ENCODE measurements around the gene NR2E3. TPM values are rescaled to one million over a fixed set of nuclear protein-coding genes. Genes with fewer than 3 reads are reported as not detected.

Gene NR2E3
- total RNA-seq: not detected in 2 replicates

DNA sequence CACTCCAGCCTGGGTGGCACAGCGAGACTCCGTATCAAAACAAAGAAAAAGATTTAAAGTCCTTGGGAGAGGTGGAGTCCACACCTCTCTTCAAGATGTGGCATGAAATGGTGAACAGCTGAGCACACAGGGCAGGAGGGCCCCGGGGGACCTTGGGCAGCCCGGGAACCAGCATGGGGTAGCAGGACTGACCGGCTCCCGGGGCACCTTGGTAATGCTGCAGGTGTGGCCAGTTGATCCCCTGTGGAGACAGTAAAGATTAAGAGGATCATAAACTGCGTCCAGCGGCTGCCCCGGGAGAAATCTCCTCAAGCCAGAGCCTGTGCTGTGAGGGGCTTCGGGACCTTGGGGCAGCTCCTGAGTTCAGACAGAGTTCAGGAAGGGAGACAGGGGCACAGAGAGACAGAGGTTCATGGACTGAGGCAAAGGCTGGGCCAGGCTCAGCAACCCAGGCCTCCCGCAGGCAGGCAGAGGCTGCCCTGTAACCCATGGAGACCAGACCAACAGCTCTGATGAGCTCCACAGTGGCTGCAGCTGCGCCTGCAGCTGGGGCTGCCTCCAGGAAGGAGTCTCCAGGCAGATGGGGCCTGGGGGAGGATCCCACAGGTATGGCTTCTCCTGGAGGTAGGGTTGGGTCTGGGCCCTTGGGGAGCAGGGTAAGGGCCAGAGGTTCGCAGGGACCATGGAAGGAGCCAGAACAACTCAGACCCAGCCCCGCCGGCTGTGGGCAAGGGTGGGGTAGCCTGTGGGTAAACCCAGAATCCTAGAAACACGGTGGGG lies at the start of gene NR2E3:
NR2E3 (plus strand) TSS at position 299 of the 780 bp plus-strand sequence; CDS start at position 489, 190 bp downstream.
- intact Hi-C loops (cut with micrococcal nuclease): no loop called here

DNA sequence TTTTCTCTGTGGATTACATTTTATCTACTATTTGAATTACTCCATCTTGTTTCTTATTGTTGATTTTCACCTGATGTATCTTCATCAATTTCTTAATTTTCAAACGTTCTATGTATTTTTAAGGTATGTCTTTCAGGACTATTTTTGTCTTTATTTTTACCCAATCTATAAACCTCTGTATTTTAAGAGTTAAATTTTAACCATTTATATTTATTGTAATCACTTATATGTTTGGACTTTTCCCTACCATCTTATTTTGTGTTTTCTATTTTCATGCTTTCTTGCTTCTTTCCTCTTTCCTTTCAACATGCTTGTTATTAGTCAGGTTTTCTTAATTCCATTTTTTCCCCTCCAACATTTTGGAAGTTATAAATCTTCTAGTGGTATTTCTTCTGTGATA lies 49.5 kb upstream of the NR2E3 start:
- intact Hi-C loops (cut with micrococcal nuclease): no loop called here

DNA sequence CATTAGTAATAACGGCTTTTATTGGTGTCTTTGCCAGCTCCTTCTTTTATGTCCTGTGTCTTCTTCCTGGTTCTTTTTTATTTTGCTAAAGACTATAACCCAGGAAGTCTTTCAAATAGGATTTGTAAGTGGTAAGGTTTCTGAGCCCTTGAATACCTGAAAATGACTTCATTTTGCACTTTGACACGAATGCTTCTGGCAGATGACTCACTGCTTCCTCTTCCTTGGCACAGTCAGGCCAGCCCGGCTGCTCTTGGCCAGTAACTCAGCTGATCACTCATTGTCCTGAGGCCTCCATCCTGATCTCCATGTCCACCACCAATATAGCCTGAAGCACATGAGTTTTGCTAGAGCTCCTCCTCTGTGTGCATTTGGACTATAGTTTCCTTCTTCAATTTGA lies 48.7 kb upstream of the NR2E3 start:
- intact Hi-C loops (cut with micrococcal nuclease): no loop called here

DNA sequence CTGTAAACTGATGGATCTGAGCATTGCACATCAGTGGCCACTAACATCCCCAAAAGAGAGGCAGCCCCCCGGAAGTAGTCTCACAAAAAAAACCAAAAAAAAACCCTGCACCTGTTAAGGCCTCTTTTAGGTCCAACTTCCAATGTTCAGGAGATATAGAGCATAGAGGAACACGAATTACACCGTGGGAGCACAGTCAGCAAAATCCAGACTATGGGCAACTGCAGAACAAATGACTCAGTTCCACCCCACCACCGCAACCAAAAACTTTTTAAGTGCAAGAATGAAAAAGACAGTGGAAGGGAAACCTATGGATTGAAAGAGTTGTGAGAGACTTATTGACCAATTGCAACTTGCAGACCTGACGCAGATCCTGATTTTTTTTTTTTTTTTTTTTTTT lies 42.2 kb upstream of the NR2E3 start:
- intact Hi-C loops (cut with micrococcal nuclease): no loop called here

DNA sequence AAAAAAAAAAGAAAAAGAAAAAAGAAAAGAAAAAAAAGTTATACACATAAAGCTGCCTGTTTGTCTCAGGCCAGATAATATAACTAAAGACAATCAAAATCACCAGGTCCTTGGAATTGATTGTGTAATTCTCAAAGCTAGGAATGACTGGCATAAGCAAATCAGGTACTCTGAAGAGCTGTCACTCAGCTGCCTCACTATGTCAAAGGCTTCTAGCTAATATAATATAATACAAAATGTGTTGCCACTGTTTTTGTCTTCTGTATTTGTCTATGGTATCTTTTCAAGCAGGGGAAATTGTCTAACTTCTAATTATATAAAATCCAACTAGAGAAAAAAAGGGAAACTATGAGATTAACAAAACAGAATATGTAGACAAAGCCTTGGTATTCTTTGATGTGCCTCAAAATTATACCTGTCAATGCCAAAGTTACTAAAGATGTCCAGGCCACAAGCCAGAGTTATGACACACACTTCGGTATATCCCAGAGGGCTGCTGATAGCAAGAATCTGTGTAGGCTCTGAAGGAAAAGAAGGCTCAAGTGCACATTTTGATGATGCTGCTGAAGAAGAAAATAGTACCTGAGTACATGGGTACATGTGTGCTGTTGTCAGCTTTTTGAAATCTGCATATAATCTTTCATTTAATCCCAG lies 37.0 kb upstream of the NR2E3 start:
- intact Hi-C loops (cut with micrococcal nuclease): no loop called here

DNA sequence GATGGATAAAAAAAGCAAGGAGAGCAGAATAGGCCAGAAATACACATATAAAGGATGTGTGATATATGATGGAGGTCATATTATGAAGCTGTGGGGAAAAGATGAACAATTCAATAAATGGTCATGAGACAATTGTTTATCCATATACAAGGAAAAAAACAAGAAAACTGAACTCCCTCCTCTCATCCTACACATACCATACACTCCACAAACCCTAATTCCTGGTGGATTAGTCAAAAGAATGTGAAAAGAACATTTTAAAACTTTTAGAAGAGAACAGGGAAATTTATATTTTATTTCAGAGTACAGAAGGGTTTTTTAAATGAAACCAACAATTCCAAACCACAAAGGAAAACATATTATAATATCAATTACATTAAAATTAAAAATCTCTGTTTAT lies 34.5 kb upstream of the NR2E3 start:
- intact Hi-C loops (cut with micrococcal nuclease): no loop called here

DNA sequence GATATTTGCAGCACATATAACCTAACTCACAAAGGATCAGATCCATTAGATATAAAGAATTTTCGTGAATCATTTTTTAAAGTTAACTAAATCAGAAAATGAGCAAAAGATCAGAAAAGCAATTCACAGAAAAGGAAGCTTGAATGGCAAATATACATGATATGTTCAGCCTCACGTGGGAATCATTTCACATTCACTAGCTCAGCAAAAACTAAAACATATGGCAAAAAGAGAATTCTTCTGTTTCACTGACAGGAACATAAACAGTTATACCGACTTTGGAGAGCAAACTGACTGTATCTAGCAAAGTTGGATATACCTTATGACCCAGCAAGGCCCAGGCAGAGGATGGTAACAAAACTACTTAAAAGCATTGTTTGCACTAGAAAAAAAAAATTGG lies 34.0 kb upstream of the NR2E3 start:
- intact Hi-C loops (cut with micrococcal nuclease): no loop called here

DNA sequence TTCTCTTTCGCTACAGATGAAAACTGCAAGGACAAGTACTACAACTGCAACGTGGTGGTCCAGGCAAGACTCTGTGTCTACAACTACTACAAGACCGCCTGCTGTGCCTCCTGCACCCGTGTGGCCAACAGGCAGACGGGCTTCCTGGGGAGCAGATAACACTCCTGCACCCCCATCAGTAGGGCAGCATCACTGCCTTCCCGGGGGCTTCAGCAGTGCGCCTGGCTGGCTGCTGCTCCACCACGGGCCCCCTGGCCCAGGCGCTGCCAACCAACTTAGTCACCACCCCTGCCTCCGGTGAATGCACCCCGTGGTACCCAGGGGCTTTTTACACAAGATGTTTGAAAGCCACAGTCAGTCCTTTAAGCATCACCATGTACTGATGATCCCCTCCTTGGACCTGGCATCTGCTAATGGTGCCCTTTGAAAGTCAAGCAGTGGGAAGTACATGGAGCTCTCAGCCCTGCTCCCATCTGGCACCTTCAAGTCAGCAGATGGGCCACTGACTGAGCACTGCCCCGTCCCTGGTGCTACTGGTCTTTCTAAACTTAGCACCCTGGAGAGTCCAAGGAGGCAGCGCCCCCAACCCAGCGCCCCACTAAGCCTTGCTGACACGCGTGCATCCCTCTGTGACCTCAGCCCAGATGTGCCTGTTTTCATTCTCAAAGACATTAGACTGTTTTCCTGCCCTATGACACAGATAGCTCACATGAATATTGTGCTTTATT lies 33.0 kb upstream of the NR2E3 start:
- intact Hi-C loops (cut with micrococcal nuclease): no loop called here

DNA sequence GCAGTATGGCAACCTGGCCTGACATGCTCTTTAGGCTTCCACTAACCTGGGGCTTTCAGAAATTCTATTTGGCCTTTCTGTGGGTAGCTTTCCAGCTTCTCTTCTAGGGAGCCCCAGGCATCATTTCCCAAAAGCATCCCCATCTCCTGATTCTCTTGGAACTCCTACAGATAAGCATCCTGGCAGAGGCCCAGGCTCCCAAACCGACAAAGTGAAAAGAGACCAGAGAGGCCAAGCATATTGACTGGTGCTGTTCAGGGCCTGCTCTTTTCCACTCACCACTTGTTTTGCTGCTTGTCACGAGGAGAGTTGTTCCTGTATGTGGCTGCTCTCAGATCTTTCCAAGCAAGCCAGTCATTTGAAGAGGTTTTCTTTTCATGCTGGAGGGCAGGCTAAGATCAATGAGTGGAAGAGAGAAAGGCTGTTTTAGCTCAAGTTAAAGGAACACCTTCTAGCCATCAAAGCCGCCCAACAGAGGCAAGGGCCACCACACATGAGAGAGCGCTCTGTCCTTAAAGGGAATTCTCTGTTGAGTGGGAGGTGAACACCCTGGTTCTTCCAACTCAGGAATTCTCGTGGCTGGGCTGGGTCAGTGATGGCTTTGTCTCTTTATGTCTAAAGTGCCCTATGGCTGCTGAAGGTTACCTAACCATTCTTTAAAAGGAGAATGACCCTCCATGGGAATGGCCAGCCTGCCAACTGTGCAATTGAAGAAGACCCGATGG lies 31.1 kb upstream of the NR2E3 start:
- intact Hi-C loops (cut with micrococcal nuclease): no loop called here

DNA sequence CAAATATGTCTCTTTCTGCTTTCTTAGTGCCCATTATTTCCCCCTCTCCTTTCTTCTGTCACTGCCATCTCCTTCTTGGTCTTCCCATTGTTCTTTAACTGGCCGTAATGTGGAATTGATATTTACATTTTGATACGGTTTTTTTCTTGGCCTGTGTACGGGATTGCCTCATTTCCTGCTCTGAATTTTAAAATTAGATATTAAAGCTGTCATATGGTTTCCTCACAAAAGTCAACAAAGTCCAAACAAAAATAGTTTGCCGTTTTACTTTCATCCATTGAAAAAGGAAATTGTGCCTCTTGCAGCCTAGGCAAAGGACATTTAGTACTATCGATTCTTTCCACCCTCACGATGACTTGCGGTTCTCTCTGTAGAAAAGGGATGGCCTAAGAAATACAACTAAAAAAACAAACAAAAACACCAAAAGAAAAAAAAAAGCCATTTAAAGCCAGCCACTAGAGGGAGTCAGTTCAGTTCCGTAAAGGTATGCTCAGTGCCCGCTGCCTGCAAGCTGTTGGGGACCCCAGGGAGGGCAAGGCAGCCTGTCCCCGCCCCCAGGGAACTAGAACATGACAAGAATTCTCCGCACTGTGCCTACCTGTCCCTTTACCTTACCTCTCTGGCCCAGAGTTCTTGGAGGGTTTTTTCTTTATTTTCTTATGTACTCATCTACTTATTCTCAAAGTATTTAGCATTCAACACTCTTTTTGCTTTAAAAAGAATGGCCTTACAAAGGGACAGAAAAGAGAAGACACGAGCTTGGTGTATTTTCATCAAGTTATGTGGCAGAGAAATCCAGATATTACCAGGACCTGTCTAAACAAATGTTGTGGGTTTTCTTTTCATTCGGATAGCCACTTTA lies 30.0 kb upstream of the NR2E3 start:
- intact Hi-C loops (cut with micrococcal nuclease): loop anchor here (1.0 kb wide), 1 partner anchor 376 kb away; no protein-coding TSS in a partner anchor

DNA sequence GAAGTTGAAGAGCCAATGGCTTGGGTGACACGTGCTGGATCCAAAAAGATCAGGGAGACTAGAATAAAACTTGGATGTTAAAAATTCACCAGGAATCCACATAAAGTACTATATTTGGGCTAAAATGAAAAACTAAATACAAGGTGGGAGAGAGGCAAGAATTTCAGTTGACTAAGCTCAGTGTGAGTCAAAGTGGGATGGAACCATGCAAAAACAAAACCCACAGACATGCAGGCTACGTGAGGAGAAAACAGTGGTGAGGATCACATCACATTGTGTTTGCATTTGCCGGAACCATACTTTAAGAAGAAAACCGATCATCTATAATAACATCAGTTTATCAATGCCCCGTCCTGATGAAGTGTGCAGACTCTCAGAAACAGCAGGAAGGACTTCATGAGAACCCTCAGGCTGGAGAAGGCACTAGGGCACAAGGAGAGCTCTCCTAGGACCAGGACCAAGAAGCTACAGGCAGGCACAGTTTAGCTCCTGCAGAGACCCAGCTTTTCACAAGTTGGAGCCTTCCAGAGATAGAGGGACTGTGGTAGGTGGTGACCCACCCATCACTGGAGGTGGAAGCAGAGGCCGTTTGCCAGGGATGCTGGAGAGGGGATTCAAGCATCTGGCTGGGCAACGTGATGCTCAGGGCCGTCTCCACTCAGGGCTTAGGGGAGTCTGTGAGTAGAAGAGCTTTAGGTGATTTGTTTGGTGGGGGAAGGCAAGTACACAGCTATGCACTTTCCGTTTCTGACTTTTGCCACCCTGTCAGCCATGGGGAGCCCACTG lies 29.0 kb upstream of the NR2E3 start:
- intact Hi-C loops (cut with micrococcal nuclease): no loop called here

DNA sequence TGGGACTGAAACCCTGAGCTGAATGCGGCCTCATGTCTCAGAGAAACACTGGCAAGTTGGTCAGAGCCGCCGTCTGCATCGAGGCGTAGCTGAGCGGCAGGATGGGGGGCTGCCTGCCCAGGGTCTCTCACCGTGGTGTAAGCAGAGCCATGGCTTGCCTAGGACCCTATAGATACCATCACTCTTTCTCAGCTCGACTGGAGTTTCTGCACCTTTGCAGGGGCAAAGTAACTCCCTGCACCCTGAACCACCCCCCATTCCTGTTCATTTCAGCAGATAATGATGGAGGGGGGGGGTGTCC lies 28.4 kb upstream of the NR2E3 start:
- intact Hi-C loops (cut with micrococcal nuclease): no loop called here

DNA sequence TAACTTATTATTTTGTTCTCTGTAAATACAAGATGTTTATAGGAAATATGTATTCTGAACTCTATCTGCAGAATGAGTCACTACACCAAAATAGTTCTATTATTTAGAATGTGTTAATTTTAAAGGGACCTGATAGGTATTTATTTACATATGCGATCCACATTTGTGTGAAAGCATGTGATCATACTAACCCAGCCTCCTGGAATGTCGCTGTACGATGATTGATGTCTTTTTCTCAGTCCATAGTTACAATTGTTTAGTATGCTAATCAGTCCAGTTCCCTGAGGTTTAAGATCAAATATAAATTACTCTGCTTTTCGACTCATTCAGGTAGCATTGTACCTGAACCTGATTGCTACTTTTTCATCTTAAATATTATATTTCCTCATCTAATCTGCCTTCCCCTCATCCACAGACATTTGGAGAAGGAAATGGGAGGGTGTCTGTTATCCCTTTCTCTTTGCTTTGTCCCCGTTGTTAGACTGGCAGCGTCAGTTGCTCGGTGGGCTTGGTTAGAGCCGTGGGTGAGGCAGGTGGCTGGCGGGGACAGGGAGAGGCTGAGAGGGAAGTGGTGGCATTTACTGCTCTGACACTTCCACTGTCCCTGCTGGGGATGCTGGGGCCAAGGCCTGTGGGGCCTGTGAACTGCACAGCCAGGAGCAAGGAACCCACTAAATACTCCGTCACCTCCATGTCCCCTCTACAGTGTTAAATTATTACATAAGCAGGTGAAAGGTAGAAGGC lies 27.8 kb upstream of the NR2E3 start:
- intact Hi-C loops (cut with micrococcal nuclease): no loop called here

DNA sequence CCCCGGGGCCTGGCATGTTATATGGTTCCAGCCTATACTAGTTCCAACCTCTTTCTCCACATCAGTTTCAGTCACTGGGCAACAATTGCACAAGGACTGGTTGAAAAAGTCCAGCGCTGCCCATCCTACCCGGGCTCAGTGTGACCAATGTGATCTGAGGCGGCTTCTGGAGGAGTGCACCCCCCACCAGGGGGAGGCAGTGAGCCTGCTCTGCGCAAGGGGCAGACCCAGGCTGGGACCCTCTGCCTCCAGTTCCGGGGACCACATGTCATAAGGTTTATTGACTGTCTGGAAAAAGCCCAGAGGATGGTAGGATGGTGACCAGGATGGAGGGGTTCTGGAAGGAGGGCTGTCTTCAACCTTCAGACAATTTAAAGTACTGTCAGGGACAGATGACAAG lies 25.6 kb upstream of the NR2E3 start:
- intact Hi-C loops (cut with micrococcal nuclease): no loop called here

DNA sequence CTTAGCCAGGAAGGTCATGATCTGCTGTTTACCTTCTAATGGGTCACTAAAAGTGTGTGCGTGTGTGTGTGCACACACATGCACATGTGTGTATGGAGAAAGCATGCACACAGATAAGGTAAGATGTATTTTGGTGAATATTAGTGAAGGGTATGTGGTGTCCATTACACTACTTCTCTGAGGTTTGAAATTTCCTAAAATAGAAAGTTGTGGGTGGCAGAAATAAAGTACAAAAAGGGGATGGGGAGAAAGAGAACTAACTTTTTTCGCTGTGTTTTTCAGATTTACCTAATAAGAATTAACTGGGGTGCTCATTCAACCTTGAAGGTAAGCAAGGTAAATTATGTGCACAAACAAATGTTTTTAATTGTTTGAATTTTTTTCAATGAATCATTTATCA lies 24.4 kb upstream of the NR2E3 start:
- intact Hi-C loops (cut with micrococcal nuclease): no loop called here

DNA sequence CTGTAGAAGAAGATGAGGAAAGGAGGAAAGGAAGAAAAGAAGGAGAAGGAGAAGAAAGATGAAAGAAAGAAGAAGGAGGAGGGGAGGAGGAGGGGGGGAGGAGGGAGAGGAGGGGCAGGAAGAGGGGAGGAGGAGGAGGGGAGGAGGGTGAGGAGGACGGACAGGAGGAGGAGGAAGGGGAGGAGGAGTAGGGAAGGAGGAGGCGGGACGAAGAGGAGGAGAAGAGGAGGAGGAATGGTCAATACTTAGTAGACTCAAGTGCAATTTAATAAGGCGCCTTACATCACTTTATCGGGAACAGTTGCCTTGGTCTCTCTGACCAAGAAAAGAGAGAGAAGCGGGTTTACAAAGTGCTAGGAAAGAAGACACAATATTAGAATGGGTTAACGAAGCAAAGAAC lies 23.7 kb upstream of the NR2E3 start:
- intact Hi-C loops (cut with micrococcal nuclease): no loop called here

DNA sequence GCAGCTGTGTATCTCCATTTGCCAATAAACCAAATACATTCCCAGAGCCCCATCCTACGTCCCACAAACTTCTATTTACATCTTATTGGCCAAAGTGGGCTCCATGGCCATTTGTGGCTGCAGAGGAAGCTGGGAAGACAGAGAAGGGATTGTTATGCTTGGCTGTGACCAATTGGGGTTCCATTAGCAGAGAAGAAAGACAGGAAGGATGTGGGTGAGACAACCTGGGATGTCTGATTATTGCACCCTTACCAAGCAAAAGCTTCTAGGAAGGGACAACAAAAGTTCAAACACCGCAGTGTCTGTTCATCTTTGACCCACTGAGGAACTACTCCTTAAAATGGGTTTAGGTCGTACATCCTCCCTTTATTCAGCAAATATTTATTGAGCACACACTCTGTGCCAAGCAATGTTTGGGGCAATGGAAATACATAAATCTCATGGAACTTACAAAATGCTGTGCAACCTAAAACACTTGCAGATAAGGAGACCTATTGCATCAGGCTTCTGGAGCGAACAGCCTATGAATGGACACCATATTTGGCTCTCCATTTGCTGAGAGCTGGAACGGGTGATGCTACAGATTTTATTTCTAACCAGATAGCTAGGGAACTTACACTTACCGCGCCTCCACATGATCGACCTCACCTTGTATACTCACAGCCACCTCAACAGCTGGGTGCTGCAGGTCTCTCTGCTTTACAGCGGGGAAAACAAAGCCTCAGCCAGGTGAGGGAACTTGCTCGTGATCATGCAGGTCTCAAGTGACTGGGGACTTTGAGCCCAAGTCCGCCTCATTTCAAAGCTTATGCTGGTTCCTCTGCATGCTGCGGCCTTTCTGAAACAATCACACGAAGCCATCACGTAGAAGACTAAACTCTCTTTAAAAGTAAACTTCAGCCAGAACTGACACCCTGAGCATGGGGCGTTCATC lies 21.4 kb upstream of the NR2E3 start:
- intact Hi-C loops (cut with micrococcal nuclease): no loop called here

DNA sequence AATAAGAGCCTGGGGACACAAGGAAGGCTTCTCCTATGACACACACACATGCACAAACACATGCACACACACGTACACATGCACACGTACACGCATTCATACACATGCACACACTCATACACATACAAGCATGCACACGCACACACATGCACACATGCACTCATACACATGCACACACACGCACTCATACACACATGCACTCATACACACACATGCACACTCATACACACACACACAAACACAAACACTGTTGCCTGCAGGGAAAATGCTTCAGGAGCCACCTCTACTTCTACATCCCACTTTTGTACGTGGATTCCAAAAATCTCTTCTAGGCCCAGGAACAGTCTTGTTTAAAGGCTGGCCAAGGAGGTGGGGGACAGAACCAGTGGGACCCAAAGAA lies 20.7 kb upstream of the NR2E3 start:
- intact Hi-C loops (cut with micrococcal nuclease): no loop called here

All from T-helper 1 cell treated with Interleukin-12 subunit alpha and Interleukin-12 subunit beta and Interleukin-4 antibody, amounts not matched to agents 30 ng/mL and 1 ng/mL, for 36 hours (primary cell).